NCI-H1417 (cell line): ENCODE measurements around the gene ITGAD.
"Not testable (repeated sequence)": the region's sequence is repeated elsewhere in the genome, so short reads cannot be mapped to it uniquely, and the experiment has no call there.

Experiments used
- DNase-seq, 3 experiments: peaks; one replicate each; lab custom pipeline; 2025; lab: John Stamatoyannopoulos, UW

Gene ITGAD

GRCh38 chr16:31430380-31431052, 37.4 kb downstream of the ITGAD start:
- peak in 1 of 3 experiments; percentile 16 for DNase-seq

- DNase-seq = no peak
Measured at GRCh38 chr16:31435341-31436220, 42.4 kb downstream of the ITGAD start.

DNA sequence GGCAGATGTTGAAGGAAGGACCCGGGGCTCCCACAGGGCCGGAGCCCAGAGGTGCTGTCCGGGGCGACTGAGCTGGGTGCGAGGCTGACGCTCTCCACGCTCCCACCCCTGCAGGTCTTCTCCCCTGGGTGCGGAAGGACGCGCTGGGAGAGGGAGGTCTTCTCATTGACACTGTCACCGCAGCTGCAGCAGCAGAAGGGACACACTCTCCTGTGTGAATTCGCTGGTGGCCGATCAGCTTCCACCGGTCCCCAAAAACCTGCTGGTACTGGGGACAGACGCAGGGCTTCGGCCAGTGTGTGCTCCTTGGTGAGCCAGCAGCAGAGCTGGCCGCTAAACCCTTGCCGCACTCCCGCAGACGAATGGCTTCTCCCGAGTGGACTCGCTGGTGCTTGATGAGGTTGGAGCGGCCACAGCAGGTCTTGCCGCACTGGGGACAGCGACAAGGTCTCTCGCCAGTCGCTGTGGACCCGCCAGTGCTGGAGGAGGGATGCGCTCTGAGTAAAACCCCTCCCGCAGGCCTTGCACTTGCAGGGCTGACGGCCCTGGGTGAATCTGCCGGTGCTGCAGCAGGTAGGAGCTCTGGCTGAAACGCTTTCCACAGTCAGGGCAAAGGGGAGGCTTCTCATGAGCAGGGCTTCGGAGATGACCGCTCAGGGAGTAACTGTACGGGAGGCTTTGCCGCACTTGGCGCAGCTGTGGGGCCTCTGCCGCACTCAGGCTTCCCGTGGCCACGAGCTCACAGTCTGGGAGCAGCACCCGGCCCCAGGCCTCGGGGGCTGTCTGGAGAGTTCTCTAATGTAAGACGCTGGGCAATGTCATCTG, 43.3 kb downstream of the ITGAD start:
- DNase-seq = no peak

GRCh38 chr16:31438414-31438813, 45.3 kb downstream of the ITGAD start:
- DNase-seq = no peak

DNA sequence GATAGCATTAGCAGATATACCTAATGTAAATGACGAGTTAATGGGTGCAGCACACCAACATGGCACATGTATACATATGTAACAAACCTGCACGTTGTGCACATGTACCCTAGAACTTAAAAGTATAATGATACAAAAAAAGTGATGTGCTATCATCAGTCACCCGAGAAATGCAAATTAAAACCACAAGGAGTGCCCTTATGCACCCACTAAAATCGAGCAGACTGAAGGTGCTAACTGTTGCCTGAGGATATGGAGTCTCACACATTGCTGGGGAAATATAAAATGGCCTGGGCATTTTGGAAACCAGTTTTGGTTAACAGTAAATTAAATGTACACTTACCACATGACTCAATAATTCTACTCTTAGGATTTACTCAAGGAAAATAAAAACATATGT, 45.9 kb downstream of the ITGAD start:
- not testable (repeated sequence) for DNase-seq

GRCh38 chr16:31439519-31439918, 46.4 kb downstream of the ITGAD start:
- no peak for DNase-seq

GRCh38 chr16:31440516-31441184, 47.5 kb downstream of the ITGAD start:
- no peak for DNase-seq

GRCh38 chr16:31441956-31442355, 48.8 kb downstream of the ITGAD start:
- no peak for DNase-seq

DNA sequence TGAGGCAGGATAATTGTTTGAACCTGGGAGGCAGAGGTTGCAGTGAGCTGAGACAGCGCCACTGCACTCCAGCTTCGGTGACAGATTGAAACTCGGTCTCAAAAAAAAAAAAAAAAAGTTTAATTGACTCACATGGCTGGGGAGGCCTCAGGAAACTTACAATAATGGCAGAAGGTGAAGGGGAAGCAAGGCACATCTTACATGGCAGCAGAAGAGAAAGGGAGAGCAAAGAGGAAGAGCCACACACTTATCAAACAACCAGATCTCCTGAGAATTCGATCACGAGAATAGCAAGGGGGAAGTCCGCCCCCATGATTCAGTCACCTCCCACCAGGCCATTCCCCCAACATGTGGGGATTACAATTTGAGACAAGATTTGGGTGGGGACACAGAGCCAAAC, 52.8 kb downstream of the ITGAD start:
- DNase-seq = not testable (repeated sequence)

- DNase-seq = no peak
Measured at GRCh38 chr16:31451201-31451600, 58.1 kb downstream of the ITGAD start.

DNA sequence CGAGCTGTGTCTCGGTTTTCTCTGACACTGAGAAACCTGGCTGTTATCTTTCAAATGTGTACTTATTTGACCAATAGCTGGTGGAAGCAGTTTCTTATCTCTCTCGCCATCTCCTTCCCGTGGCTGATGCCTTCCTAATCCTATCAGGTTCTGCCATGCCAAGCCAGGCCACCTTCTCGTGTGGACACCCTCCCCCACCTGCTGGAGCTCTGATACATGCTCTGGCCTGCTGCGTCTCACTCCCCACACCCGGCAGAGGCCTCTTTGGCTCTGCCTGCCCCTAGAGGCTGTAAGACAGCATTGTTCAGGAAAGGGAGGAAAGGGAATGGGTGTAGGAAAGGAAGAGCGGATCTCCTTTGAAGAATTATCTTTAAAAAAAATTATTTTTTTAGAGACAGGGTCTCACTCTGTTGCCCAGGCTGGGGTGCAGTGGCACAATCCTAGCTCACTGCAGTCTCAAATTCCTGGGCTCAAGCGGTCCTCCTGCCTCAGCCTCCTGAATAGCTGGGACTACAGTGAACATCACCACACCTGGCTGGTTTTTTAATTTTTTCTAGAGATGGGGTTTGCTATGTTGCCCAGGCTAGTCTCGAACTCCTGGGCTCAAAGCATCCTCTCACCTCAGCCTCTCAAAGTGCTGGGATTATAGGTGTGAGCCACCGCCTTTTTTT, 58.7 kb downstream of the ITGAD start:
- peak in 2 of 3 experiments; percentile 25 to 52 for DNase-seq

DNA sequence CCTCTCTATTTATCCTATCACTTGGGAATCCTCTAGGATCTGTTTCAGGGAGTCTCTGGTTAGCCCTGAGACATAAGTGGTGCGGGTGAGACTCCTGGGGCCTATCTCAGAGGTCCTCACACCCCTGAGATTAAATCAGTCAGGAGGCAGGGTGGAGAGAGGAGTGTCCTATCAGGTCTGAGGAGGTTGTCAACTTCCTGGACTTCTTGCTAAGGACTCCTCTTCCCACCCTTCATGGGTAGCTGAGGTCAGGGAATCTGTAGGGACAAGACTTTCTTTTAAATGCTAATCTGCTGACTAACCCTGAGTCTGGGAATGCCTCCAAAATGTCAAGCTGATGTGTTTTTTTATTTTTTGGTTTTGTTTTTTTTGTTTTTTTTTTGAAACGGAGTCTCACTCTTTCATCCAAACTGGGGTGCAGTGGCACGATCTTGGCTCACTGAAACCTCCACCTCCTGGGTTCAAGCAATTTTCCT, 59.5 kb downstream of the ITGAD start:
- DNase-seq = no peak

- no peak for DNase-seq
Measured at GRCh38 chr16:31453255-31454204, 60.4 kb downstream of the ITGAD start.

- DNase-seq = peak in 1 of 3 experiments; percentile 2
Measured at GRCh38 chr16:31455601-31456314, 62.6 kb downstream of the ITGAD start.

DNA sequence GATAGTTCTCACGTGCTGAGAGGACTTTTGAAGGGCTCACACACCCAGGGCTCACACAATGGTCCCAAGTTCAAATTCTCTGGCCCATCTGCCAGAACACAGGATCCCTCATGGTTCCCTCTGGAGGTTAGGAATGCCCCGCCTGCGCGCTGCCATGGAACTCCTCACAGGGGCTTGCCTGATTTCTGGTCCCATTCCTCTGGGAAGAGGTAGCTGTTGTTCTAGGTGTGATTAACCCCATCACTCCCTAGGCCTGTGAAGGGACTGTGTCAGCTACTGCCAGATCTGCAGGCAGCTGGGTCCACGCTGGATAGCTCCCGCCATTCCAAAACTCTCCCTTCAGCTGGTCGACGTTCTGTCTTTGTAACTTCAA, 63.8 kb downstream of the ITGAD start:
- no peak for DNase-seq

DNA sequence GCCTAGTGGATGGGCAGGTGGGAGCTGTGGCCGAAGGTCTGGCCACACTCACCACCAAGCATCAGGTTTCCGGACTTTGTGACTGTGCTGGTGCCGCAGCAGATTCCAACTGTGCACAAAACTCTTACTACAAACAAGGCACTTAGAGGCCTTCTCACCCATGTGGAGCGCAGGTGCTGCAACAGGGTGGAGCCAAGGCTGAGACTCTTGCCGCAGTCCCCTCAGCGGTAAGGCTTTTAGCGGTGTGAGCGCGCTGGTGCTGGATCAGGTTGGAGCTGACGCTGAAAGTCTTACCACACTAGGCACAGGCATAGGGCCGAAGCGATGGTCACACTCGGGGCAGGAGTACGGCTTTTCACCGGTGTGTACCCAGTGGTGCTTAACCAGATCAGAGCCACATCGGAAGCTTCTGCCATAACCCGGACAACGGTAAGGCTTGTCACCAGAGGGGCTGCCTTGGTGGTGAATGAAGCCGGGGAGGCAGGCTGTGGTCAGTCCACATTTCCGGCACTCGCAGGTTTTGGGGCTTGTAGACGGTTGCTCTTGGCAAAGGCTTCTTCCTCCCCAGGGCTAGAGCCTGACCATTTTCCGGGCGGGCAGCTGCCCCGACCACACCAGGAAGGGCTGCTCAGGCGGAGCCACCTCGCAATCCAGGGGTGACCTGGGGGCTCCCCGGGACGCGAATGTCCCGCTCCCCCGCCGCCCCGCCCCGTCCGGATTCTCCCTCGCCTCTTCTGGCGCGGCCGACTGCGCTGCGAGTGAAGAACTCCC, 65.1 kb downstream of the ITGAD start:
- DNase-seq = peak; percentile 22 to 67 (median 60)

DNA sequence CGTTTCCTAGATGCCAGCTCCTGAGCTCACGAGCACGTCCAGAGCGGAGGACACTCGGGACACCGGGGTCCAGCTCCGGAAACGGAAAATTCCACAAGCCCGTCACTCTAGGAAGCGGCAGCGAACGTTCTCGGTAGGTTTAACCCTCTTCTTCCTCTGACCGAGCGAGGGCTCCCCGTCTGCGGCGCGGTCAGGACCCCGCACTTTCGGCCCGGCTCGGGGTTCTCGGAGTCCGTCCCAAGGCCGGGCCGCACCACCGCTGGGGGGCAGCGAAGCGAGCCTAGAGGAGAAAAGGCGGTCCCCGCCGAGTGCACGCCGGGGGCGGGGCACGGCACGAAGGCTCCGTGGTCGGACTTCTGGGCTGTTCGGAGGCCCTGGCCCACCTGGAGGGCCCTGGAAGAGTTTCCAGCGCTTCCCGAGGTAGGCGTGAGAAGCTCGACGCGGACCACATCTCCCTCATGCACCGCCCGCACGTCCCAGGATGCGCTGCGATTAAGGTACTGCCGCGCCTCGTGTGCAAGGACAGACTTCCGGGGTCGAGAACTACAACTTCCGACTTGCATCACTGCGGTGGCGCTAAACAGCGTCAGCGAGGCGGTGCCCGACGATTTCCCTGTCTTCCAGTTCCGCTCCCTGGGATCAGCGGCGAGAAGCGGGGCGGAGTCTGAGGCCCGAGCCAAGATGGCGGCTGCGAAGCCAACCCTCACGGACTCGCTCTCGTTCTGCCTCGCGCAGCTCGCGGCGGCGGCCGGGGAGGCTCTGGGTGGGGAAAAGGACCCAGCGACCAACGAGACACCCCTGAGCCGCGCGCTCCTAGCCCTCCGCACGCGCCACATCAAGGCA, 65.9 kb downstream of the ITGAD start, which contains the start of gene ARMC5:
TSS of gene ARMC5 (plus strand) at position 658 of the 843 bp plus-strand sequence. CDS start at position 682, 24 bp downstream.
- peak; percentile 88 to 98 (median 96) for DNase-seq
